HG03066 (cell line): ENCODE data around the gene MISP.

Experiments
- ATAC-seq: cut with Tn5 transposase; IDR thresholded peaks from one replicate; pipeline ENCODE4 v1.9.1; 2021; ENCODE audit warnings: low read depth; ENCODE audit not compliant: unreplicated experiment

The MISP gene

GRCh38 chr19:795691-796581, 45.0 kb downstream of the MISP start:
- ATAC-seq, result no peak

- ATAC-seq, result peak; percentile 75
Observed at GRCh38 chr19:796692-797527, 46.0 kb downstream of the MISP start, which contains the start of gene PTBP1. Gene PTBP1 (plus strand): TSS chr19:797452. CDS start chr19:797498, 46 bp downstream.

GRCh38 chr19:797528-798414, 46.9 kb downstream of the MISP start:
- ATAC-seq, result peak; percentile 31

GRCh38 chr19:798415-799075, 47.6 kb downstream of the MISP start:
- ATAC-seq, result no peak

- no peak for ATAC-seq
Observed at GRCh38 chr19:799076-799881, 48.4 kb downstream of the MISP start.

GRCh38 chr19:800360-801029, 49.6 kb downstream of the MISP start:
- no peak for ATAC-seq

- ATAC-seq, result no peak
Observed at GRCh38 chr19:801030-801860, 50.3 kb downstream of the MISP start.

GRCh38 chr19:801861-802497, 51.1 kb downstream of the MISP start:
- no peak for ATAC-seq

GRCh38 chr19:802498-803098, 51.7 kb downstream of the MISP start:
- no peak for ATAC-seq

- no peak for ATAC-seq
Observed at GRCh38 chr19:803099-803561, 52.2 kb downstream of the MISP start.

GRCh38 chr19:803686-804418, 52.9 kb downstream of the MISP start:
- no peak for ATAC-seq

- no peak for ATAC-seq
Observed at GRCh38 chr19:804419-805165, 53.7 kb downstream of the MISP start.

- ATAC-seq, result no peak
Observed at GRCh38 chr19:805166-805551, 54.2 kb downstream of the MISP start.

GRCh38 chr19:805600-806550, 55.0 kb downstream of the MISP start:
- ATAC-seq, result no peak
